HCT116 (cell line): ENCODE measurements around the gene COL28A1.

Source experiments
- CBX3 ChIP-seq: IDR thresholded peaks from 2 replicates; pipeline ENCODE4 v1.6.1; 2012; ENCODE audit warnings: low read depth
- CTCF ChIP-seq, 3 experiments: fragments of 200-600 bp in 1 of 3; sonication (generic) in 1 of 3; IDR thresholded peaks in 2 of 3; conservative IDR thresholded peaks in 1 of 3; 2 replicates each; pipeline ENCODE4 v1.5.1; 2012 to 2017; ENCODE audit warnings: low read depth in 2 of 3, low read length in 2 of 3, antibody characterized with exemption in 1 of 3, borderline replicate concordance in 1 of 3, control low read depth in 1 of 3, mild to moderate bottlenecking in 1 of 3, mixed read lengths in 1 of 3, mixed run types in 1 of 3, moderate library complexity in 1 of 3; ENCODE audit not compliant: insufficient read depth in 1 of 3
- POLR2AphosphoS5 ChIP-seq: IDR thresholded peaks from 2 replicates; pipeline ENCODE4 v1.6.1; 2011; ENCODE audit warnings: mild to moderate bottlenecking, low read depth, low read length, moderate library complexity
- SIN3A ChIP-seq: IDR thresholded peaks from 2 replicates; pipeline ENCODE4 v1.6.1; 2012; ENCODE audit warnings: low read depth
- ZNF274 ChIP-seq: fragments of 200-500 bp; sonication (Bioruptor generic); IDR thresholded peaks from 2 replicates; pipeline ENCODE4 v1.6.1; 2014; ENCODE audit warnings: mild to moderate bottlenecking, low read depth, low read length, inconsistent platforms
- TF ChIP-seq, protein P1 (sequence below): IDR thresholded peaks from 2 replicates; pipeline ENCODE4 v1.6.1; 2012; ENCODE audit warnings: low read depth

GRCh38 chr7:7417414-7417813 is 118.3 kb downstream of the COL28A1 start:
- no peak for TF ChIP-seq SIN3A
- TF ChIP-seq CTCF (IDR thresholded peaks at IDR 0.05 in 2 of 3, conservative IDR thresholded peaks at IDR 0.05 in 1 of 3; ENCODE audit: borderline replicate concordance in 1 of 3, insufficient read depth in 1 of 3, low read depth in 2 of 3, low read length in 2 of 3): no peak
- no peak for TF ChIP-seq ZNF274
- TF ChIP-seq POLR2AphosphoS5: no peak
- no peak for TF ChIP-seq CBX3
- TF ChIP-seq, protein P1, sequence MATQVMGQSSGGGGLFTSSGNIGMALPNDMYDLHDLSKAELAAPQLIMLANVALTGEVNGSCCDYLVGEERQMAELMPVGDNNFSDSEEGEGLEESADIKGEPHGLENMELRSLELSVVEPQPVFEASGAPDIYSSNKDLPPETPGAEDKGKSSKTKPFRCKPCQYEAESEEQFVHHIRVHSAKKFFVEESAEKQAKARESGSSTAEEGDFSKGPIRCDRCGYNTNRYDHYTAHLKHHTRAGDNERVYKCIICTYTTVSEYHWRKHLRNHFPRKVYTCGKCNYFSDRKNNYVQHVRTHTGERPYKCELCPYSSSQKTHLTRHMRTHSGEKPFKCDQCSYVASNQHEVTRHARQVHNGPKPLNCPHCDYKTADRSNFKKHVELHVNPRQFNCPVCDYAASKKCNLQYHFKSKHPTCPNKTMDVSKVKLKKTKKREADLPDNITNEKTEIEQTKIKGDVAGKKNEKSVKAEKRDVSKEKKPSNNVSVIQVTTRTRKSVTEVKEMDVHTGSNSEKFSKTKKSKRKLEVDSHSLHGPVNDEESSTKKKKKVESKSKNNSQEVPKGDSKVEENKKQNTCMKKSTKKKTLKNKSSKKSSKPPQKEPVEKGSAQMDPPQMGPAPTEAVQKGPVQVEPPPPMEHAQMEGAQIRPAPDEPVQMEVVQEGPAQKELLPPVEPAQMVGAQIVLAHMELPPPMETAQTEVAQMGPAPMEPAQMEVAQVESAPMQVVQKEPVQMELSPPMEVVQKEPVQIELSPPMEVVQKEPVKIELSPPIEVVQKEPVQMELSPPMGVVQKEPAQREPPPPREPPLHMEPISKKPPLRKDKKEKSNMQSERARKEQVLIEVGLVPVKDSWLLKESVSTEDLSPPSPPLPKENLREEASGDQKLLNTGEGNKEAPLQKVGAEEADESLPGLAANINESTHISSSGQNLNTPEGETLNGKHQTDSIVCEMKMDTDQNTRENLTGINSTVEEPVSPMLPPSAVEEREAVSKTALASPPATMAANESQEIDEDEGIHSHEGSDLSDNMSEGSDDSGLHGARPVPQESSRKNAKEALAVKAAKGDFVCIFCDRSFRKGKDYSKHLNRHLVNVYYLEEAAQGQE: no peak
